ENCODE data around the gene UBE2H.

DNA sequence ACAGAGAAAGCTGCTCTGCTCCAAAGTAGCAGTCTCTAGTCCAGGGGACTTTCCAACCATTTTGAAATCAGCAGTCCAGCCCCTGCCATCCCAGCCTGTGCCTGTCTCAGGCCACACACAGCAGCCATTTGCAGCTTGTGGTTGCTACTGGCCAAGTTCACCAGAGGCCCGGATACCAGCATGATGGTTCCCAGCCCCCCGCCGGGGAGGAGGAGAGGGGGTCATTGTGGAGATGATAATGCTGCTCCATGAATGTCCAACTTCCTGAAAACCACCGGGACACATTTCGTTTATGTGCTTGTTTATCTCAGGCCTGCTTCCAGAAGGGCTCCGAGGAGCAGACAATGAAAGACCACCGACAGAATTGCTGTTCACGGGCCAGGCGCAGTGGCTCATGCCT lies 160.0 kb downstream of the UBE2H start:
- TF ChIP-seq, protein P1, sequence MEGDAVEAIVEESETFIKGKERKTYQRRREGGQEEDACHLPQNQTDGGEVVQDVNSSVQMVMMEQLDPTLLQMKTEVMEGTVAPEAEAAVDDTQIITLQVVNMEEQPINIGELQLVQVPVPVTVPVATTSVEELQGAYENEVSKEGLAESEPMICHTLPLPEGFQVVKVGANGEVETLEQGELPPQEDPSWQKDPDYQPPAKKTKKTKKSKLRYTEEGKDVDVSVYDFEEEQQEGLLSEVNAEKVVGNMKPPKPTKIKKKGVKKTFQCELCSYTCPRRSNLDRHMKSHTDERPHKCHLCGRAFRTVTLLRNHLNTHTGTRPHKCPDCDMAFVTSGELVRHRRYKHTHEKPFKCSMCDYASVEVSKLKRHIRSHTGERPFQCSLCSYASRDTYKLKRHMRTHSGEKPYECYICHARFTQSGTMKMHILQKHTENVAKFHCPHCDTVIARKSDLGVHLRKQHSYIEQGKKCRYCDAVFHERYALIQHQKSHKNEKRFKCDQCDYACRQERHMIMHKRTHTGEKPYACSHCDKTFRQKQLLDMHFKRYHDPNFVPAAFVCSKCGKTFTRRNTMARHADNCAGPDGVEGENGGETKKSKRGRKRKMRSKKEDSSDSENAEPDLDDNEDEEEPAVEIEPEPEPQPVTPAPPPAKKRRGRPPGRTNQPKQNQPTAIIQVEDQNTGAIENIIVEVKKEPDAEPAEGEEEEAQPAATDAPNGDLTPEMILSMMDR (IDR thresholded peaks at IDR 0.05) = no peak
- no peak for TF ChIP-seq EZH2 (IDR thresholded peaks at IDR 0.05; ENCODE audit: borderline replicate concordance, insufficient read depth, low read depth, low read length, poor library complexity, severe bottlenecking)
